Astrocyte (in vitro differentiated cells and primary cell): ENCODE data around the gene HSD11B2.

Source experiments
- CTCF ChIP-seq: IDR thresholded peaks from 2 replicates; pipeline ENCODE4 v1.5.1; 2011; ENCODE audit warnings: low read depth, mild to moderate bottlenecking, inconsistent platforms, low read length, moderate library complexity; ENCODE audit not compliant: insufficient read depth
- EZH2 ChIP-seq: IDR thresholded peaks from 2 replicates; pipeline ENCODE4 v1.6.1; 2012; ENCODE audit warnings: mild to moderate bottlenecking, low read length, inconsistent platforms; ENCODE audit not compliant: insufficient read depth

- no peak for TF ChIP-seq CTCF
- TF ChIP-seq EZH2, result no peak
Observed at GRCh38 chr16:67407788-67408452, 23.0 kb upstream of the HSD11B2 start.
